HG03097 (cell line): Measurements from ENCODE around the gene SLC1A7.

Experiments
- ATAC-seq: cut with Tn5 transposase; IDR thresholded peaks from one replicate; pipeline ENCODE4 v1.9.1; 2021; ENCODE audit not compliant: unreplicated experiment, low FRiP score

SLC1A7 gene

DNA sequence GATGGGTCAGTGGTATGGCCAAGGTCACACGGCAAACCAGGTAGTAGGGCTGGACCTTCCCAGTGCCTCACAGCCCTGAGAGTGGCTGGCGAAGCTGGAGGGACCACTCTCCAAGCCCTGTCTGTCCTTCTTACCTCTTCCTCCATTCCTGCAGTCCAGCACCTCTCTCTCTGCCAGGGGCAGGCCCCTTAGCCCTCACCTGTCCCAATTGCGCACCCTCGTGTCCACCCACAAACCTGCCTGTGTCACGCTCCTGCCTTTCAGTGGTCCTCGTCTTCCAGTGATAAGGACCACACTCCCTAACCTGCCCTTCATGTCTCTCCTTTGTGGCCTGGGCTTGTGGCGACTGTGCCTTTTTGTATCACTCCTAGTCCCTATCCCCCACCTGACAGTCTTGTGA lies 77.0 kb downstream of the SLC1A7 start:
- ATAC-seq = no peak

DNA sequence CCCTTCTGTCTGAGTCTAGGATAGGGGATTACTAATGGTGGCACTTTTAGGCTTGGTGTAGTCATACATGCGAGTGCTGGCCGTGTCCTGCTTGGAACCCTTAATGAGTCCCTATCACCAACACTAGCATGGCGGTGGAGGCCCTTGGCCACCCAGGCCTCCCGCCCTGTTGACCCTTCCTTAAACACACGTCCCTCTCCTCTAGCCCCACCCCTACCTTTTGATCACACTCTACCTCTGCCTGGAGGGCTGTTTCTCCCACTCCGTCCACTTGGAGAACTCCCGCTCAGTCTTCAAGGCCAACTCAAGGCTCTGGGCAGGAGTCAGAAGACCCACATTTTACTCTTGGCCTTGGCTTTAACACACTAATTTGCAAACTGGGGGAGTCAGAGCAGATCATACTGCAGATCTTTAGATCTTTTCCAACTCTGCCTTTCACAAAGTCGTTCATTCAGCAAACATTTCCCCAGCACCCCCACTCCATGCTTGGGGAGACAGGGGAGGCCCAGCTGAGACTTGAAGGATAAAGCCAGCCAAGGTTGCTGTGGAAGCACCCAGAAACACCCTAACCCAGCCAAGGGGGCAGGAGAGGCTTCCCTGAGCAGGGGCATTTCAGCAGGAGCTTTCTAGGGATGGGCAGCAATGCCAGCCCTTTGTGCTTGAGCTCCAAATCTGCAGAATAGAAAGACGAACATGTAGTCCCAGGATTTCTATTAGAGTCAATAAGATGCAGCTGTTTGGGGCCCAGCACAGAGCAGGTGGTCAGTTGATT lies 78.5 kb downstream of the SLC1A7 start:
- ATAC-seq = no peak

DNA sequence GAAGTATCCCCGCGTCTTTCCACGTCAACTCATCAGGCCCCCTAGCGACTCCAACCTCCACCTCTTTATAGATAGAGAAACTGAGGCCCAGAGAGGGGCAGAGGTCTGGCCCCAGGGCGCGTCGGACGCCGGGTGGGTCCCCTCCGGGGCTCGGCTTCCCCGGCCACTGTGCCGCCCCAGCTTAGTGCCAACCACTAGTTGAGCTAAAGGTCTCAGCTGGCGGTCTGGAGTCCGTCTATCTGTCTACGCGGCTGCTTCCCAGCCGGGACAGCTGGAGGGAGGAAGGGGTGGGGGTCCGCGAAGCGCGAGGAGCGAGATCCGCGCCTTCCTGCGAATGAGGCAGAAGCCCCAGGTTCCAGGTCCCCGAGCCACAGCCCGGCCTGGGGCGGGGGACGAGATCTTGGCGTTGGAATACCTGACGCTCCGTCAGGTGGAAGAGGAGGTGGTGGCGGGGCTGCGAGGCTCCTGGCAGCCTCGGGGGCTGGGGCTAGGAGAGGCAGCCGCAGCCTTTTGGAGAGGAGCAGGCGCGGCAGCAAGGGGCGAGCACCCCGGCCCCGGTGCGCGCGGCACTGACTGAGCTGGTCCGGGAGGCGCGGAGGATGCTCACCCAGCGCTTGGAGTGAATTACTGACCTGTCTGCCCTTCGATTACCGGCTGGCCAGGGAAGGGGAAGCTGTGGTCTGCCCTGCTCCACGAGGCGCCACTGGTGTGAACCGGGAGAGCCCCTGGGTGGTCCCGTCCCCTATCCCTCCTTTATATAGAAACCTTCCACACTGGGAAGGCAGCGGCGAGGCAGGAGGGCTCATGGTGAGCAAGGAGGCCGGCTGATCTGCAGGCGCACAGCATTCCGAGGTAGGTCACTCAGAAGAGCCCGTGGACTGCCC lies 79.5 kb downstream of the SLC1A7 start:
- no peak for ATAC-seq

DNA sequence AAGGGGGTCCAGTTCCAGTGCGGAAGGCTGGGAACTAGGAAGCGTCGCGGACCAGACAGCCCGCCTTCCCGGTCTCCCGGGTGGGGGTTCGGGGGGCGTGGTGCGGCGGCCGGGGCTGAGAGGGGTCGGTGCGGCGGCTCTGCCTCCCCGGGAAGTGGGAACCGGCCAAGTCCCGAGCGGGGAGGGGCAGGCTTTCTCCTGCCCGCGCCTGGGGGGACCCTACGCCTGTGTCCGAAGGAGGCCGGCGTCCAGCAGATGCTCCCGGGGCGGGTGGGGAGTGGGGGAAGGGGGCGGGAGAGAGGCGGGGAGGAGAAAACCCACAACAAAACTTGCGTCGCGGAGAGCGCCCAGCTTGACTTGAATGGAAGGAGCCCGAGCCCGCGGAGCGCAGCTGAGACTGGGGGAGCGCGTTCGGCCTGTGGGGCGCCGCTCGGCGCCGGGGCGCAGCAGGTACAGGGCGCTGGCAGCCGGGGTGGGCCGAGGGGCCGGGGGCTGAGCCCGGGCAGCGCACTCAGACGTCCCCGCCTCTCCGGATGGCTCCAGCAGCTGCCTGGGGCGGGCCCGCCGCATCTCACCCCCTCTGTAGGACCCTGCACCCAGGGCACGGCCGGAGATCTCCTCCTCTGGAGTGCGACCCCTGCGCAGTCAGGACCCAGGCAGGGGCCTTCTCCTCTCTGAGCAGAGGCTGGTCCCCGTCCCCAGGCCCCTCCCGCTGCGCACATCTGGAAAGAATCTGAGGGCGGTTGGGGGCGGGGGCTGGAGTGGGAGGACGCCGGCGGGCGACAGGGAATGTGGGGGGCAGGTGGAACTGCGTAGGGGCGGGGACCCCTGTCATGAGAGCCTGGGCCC lies 80.4 kb downstream of the SLC1A7 start, which contains the start of gene PODN:
Gene PODN (plus strand): TSS at position 355 of the 849 bp plus-strand sequence. CDS start 7,643 bp downstream, outside the sequence.
- ATAC-seq = no peak

DNA sequence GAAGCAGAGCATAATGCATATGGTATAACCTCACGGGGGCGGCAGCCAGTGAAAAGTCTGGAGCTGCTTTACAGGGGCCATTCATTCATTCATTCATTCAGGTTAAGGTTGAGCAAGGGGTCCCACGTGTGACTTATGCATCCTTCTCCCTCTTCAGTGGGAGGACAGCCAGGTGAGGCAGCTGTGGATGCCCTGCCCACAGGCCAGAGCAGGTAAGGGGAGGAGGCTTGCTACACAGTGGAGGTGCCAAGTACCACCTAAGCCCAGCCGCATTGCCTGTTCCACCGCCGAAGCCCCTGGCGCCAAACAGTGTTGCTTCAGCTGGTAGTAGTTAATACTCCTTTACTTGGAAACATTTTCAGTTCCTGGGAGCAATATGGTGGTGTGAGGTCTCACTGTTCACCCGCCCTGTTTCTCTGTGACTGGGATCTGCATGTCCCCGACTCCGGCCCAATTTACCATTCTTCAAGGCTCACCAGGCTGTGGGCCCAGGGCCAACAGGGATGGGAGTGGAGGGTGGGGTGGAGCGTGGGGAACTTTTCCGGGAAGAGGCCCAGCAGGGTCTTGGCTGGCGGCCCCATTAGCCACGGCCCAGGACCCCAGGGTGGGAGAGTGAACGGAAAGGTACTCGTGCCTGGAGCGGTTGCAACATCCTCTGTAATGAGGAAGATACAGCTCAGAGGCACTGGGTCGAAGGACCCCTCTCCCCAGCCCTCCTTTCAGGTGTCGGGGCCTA lies 81.1 kb downstream of the SLC1A7 start:
- no peak for ATAC-seq

DNA sequence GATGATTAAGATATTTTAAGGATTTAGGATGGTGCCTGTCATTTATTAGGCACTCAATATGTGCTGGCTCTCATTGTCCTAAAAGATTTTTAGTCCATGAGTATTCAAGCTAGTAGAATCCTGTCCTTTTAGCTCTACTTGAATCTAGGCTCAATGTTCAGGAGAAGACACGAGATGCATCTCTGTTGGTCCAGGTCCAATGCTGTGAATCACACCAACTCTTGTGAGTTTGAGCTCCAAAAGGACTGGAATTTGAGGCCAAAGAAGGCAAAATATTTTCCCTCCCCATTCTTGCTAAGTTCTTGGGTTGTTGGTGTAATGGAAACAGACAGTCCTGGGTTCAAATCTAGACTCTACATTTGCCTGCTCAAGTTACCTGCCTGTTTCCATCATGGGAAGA lies 81.9 kb downstream of the SLC1A7 start:
- ATAC-seq = no peak

DNA sequence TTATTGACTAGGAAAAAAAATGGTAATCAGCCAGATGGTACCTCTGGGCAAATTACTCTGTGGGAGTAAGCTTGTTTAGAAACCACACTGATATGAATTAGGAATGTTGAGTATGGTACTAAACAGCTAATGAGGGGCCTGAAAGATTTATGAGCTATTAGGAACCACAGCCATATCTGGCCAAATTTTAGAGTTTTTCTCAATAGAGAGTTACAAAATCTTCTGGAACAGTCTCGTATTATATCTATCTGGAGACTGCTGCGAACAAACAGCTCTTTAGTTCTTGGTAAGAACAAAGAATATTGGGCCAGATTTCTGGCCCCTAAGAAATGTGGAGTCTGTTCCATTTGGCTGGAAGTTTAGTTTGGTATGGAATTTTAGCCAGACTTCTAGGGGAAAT lies 85.3 kb downstream of the SLC1A7 start:
- ATAC-seq = no peak

DNA sequence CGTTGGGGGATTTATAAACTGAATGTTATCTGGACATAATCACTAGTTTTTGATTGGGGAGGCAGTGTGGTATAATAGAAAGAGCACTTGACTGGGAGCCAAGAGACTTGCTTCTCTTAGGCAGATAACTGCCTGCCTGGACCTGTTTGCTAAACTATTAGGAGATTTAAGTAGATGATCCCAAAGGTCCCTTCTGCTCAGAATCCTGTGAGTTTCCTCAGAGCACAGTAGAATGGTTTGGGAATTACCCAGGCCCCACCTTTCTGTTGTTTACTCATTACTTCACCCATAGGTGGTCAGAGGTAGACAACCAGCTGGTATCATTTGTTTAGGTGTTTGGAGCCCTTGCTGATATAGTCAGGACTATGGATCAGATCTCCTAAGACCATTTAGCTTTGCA lies 90.8 kb downstream of the SLC1A7 start:
- no peak for ATAC-seq

DNA sequence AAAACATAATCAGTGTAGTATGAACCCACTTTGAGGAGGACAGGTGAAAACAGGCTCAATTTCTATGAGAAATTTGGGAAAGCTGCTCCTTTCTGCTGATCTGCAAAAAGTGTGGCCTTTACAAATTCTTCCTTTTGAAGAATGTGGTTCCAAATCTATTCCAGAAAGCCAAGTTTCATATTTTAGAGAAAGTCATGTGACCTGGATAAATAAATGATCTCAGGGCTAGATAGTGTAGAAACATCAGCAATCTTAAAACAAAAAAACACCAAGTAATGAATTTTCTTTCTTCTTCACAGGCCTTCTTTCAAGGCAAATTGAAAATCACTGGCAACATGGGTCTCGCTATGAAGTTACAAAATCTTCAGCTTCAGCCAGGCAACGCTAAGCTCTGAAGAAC lies 92.1 kb downstream of the SLC1A7 start:
- ATAC-seq = no peak

DNA sequence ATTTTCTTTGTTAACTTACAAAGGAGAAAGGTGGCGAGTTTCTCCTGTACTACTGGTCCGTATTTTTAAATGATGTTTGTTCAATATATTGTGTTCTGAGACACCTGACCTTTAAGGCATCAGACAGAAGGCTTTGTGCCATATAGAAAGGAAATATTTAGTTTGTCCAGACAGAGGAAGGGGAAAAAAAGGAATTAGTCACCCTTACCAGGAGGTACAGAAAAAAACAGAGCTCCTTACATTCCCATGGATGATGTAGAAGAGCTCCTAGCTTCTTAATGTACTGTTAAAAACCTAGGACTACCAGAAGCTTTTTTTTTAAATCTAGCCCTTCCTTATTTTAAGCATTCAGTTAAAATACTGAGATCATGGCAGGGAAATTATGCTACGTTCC lies 92.9 kb downstream of the SLC1A7 start:
- ATAC-seq = no peak

DNA sequence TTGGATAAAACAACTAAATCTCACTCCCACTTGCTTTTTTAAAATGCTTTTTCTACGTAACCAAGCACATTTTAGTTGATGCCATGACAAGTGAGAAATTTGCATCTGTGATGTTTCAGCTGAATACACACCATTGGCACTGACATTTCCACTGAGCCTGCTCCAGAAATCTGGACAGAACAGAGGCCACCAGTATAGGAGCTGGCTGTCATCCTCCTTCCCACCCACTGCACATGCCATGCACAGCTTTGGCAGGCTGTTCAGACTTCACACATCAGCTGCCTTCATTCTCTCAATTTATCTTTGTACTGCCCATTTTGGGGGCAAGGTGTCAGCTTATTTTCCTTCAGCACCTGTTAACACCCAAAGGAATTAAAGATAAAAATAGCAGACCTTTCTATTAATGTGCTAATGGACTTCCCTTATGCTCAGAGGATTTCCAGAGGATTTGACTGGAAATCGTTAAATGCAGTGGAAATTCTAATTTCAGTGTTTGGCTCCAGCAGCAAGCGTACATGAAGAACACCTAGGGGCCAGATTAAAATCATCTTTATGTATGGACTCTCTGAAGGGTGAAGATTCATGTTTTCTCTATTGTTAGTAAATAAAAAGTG lies 93.4 kb downstream of the SLC1A7 start:
- no peak for ATAC-seq

DNA sequence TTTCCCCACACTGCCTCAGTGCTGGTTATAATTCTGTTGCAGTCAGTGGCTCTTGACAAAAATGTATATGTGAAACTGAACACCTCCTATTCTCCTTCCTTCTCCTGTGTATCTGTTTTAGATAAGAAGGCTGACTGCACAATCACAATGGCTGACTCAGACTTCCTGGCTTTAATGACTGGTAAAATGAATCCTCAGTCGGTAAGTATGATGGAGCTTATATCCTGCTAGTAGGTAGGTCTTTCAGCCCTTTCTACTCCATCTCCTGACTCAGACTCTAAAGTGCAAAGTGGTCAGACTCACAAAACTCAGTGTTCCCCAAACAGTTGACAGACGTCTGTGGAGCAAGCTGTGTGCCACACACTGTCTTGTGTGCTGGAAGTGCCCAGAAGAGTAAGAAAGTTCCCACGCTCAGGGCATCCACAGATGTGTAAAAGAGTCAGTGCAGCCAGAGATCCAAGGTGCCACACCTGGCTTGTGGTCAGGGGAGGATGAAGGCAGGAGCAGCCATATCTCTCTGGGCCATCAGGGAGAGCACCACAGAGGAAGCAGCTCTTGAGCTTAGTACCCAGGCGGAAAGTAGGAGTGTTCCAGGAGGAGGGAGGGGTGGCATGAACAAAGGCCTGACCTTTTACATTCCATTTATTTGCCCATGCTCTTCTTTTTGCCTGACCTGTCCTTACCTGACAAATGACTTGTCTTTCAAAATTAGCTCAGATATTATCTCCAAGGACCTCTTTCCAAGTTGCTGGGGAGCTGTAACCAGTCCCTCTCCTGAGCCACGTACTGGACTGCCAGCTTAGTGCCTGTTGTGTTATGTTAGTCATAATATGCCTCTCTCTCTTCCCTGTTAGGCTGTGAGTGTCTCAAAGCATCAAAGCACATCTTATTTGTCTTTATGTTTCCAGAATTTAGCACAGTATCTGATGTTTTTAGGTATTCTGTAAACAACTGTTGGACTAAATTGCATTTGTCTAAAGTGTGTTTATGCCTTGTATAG lies 94.4 kb downstream of the SLC1A7 start:
- ATAC-seq = no peak

DNA sequence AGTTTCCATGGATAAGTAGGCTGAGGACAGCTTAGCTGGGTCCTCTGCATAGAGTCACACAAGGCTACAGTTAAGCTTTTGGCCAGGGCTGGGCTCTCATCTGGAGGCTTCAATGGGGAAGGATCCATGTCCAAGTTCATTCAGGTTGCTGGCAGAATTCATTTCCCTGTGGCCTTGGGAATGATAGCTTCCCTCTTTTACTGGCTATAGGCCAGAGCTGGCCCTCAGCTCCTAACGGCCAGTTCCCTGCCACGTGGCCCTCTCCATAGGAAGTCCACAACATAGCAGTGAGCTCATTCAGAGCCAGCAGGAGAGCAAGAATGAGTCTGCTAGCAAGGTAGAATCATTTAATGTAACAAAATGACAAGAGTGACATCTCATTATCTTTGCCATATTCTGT lies 95.5 kb downstream of the SLC1A7 start:
- no peak for ATAC-seq

DNA sequence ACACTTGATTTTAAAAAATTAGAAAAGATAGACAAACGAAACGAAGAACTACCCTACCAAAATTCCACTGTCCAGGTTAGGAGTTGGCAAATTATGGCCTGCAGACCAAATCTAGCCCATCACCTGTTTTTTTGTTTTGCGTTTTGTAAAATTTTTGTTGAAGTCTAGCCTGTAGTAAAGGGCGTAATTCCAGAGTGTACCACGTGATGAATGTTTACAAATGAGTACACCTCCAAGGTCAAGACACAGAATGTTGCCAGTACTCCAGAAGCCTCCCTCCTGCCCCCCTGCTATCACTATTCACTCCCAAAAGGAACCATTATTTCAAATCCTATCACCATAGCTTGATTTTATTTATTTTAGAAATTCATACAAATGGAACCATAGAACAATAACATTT lies 97.5 kb downstream of the SLC1A7 start:
- no peak for ATAC-seq

DNA sequence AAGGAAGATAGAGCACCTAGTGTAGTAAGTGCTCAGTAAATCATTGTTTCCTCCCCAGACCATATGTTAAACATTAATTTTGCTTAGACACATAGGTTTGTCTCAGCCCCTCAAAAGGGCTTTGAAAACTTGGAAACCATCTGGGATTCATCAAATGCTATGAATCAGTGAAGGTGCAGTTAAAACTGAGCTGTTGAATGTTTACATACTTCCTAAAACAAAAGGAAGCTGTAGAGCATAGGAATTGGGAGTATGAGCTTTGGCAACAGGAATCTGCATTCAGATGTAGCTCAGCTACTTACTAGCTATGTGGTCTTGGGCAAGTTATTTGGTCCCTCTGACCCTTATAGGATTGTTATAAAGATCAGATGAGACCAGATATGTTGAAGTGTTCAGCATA lies 99.2 kb downstream of the SLC1A7 start:
- no peak for ATAC-seq

DNA sequence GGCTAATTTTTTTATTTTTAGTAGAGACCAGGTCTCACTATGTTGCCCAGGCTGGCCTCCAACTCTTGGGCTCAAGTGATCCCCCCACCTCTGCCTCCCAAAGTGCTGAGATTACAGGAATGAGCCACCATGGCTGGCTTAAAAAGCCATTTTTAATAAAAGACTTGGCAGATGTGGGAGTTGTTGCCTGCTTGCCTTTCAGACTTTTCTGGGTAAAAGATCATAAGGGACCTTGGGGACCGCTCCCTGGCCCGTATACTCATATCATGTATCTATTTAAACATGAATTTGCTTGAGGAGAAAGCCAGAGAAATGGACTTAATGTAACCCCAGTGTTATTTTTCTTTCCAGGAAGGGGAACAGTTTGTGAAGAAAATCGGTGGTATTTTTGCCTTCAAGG lies 103.9 kb downstream of the SLC1A7 start:
- no peak for ATAC-seq
